GM18951 (cell line): ENCODE measurements around the gene PIPOX.

Experiments used
- POLR2A ChIP-seq: IDR thresholded peaks from 4 replicates; pipeline ENCODE4 v1.6.1; 2011; ENCODE audit warnings: mild to moderate bottlenecking; ENCODE audit not compliant: insufficient read length, insufficient read depth; ENCODE audit errors: extremely low read depth
- in situ Hi-C: fragments of 300-500 bp; cut with MboI; formaldehyde crosslinking; loops from one replicate; pipeline ENCODE4 v1.12.0; 2022; ENCODE audit warnings: low sequenced_read_pairs, mixed read lengths, inconsistent platforms; ENCODE audit not compliant: unreplicated experiment

PIPOX gene

GRCh38 chr17:29032013-29032856 is 10.7 kb upstream of the PIPOX start:
- in situ Hi-C loops = no loop called here
- no peak for TF ChIP-seq POLR2A

GRCh38 chr17:29032857-29033197 is 10.1 kb upstream of the PIPOX start:
- in situ Hi-C loops = no loop called here
- TF ChIP-seq POLR2A = no peak

GRCh38 chr17:29034510-29034909 is 8.4 kb upstream of the PIPOX start:
- in situ Hi-C loops = no loop called here
- no peak for TF ChIP-seq POLR2A

GRCh38 chr17:29036584-29036983 is 6.4 kb upstream of the PIPOX start:
- in situ Hi-C loops = no loop called here
- TF ChIP-seq POLR2A = no peak

- in situ Hi-C loops = no loop called here
Measured at GRCh38 chr17:29037739-29038084, 5.2 kb upstream of the PIPOX start.

GRCh38 chr17:29038085-29038795 is 4.7 kb upstream of the PIPOX start:
- in situ Hi-C loops = no loop called here
- no peak for TF ChIP-seq POLR2A

More at GRCh38 chr17:29037739-29038084, 5.2 kb upstream of the PIPOX start:
- no peak for TF ChIP-seq POLR2A

- no peak for TF ChIP-seq POLR2A
Measured at GRCh38 chr17:29039764-29040598, 3.0 kb upstream of the PIPOX start.

GRCh38 chr17:29041091-29041490 is 1.9 kb upstream of the PIPOX start:
- in situ Hi-C loops = no loop called here
- TF ChIP-seq POLR2A = no peak

More at GRCh38 chr17:29039764-29040598, 3.0 kb upstream of the PIPOX start:
- in situ Hi-C loops = no loop called here

- in situ Hi-C loops = no loop called here
- TF ChIP-seq POLR2A = no peak
Measured at GRCh38 chr17:29041571-29041970, 1.4 kb upstream of the PIPOX start.

- no peak for TF ChIP-seq POLR2A
- in situ Hi-C loops = no loop called here
Measured at GRCh38 chr17:29042026-29042678, 789 bp upstream of the PIPOX start.

GRCh38 chr17:29043539-29044145 is 701 bp downstream of the PIPOX start:
- in situ Hi-C loops = no loop called here
- no peak for TF ChIP-seq POLR2A

GRCh38 chr17:29045026-29045425 is 2.1 kb downstream of the PIPOX start:
- in situ Hi-C loops = no loop called here
- no peak for TF ChIP-seq POLR2A
